Spleen (tissue), 11 donors: ENCODE measurements around the gene PALLD. TPM values are rescaled to one million over a fixed set of nuclear protein-coding genes. Genes with fewer than 3 reads are reported as not detected.
A peak's percentile ranks its signal among the peaks of the same experiment; 100 is the strongest.

ENCODE experiments used
- DNase-seq: peaks from one replicate; pipeline ENCODE4 v3.0.0-alpha.2; 2020
- H3K27ac ChIP-seq, 8 donors: fragments of 200-600 bp; sonication (generic) in 7 of 8; 1 replicate in 4 of 8; 2 replicates in 4 of 8; pipeline versions ENCODE4 v1.5.0 to v1.8.0; 2016 to 2021; ENCODE audit warnings: inconsistent platforms in 4 of 8, mild to moderate bottlenecking in 4 of 8, moderate library complexity in 1 of 8
- H3K27me3 ChIP-seq, 7 donors: fragments of 200-600 bp; sonication (generic) in 6 of 7; replicated peaks in 1 of 7; 1 replicate in 4 of 7; 2 replicates in 3 of 7; pipeline versions ENCODE4 v1.5.0 to v1.8.0; 2016 to 2021; ENCODE audit warnings: inconsistent platforms in 3 of 7, mild to moderate bottlenecking in 1 of 7
- H3K36me3 ChIP-seq, 6 donors: fragments of 200-600 bp; sonication (generic) in 5 of 6; 1 replicate in 4 of 6; 2 replicates in 2 of 6; pipeline versions ENCODE4 v1.5.0 to v1.8.0; 2016 to 2021; ENCODE audit warnings: inconsistent platforms in 2 of 6
- H3K4me1 ChIP-seq, 6 donors: fragments of 200-600 bp; sonication (generic) in 5 of 6; 1 replicate in 3 of 6; 2 replicates in 3 of 6; pipeline versions ENCODE4 v1.5.0 to v1.8.0; 2016 to 2021; ENCODE audit warnings: inconsistent platforms in 3 of 6
- H3K4me3 ChIP-seq, 8 donors: fragments of 200-600 bp; sonication (generic) in 7 of 8; 1 replicate in 4 of 8; 2 replicates in 4 of 8; pipeline versions ENCODE4 v1.5.0 to v1.8.0; 2016 to 2021; ENCODE audit warnings: inconsistent platforms in 4 of 8, mild to moderate bottlenecking in 4 of 8, moderate library complexity in 2 of 8
- H3K9me3 ChIP-seq, 8 donors: fragments of 200-600 bp; sonication (generic) in 7 of 8; 1 replicate in 4 of 8; 2 replicates in 4 of 8; pipeline versions ENCODE4 v1.5.0 to v1.8.0; 2016 to 2021; ENCODE audit warnings: inconsistent platforms in 4 of 8
- CTCF ChIP-seq, 11 experiments: fragments of 200-600 bp in 7 of 11; fragments of 450-650 bp in 4 of 11; sonication (generic) in 4 of 11; IDR thresholded peaks in 8 of 11; conservative IDR thresholded peaks in 3 of 11; 1 replicate in 7 of 11; 2 replicates in 4 of 11; pipeline versions ENCODE4 v1.4.0 to v1.8.0; 2016 to 2021; ENCODE audit warnings: antibody characterized with exemption in 11 of 11, inconsistent platforms in 4 of 11, mild to moderate bottlenecking in 1 of 11
- POLR2A ChIP-seq, 3 donors: fragments of 450-650 bp; IDR thresholded peaks; one replicate each; pipeline ENCODE4 v1.5.1; 2017; ENCODE audit warnings: antibody characterized with exemption in 3 of 3, mild to moderate bottlenecking in 1 of 3
- POLR2AphosphoS5 ChIP-seq, 3 donors: sonication (generic); formaldehyde crosslinking; IDR thresholded peaks; one replicate each; pipeline ENCODE4 v1.5.1; 2017; ENCODE audit warnings: antibody characterized with exemption in 3 of 3
- WGBS, 5 donors: extraction: QIAGEN DNeasy Blood & Tissue Kit in 3 of 5; methylation state at CpG; one replicate each; pipeline versions ENCODE4 v1.1.5 to v1.1.7; 2013 to 2018; 5-methylcytosine and 5-hydroxymethylcytosine counted together
- intact Hi-C: fragments of 100-400 bp; cut with DNase I; formaldehyde crosslinking; loops from one replicate; pipeline ENCODE4 v1.15.0; 2023; ENCODE audit warnings: low total_unique reads
- polyA plus RNA-seq, 3 donors: library from polyadenylated mRNA; stranded (reverse); fragments of 200-250 nt; gene quantifications; one replicate each; pipeline ENCODE4 v1.2.1, GENCODE V29; 2013
- total RNA-seq, 7 donors: library from RNA; depleted of rRNA in 3 of 7; stranded (reverse); fragments of >200 nt in 3 of 7; fragmentation: NEBNext Ultra II Directional in 4 of 7; extraction: Animal tissue kit (Norgen Biotek cat#: 25700) in 4 of 7; gene quantifications; one replicate each; pipeline versions ENCODE4 v1.1.0 to v1.2.1, GENCODE V29; 2016 to 2021
- donor health status: healthy with polysubstance abuse.
- donor health status: DM: no; HTN: no; CAD: no; lungs with moderate emphysema.
- donor health status: DM: no; HTN: no; CAD: no.
- donor health status: Bipolar disorder and iron deficiency.
- donor health status: healthy.
- donor health status: DM: no; HTN: no; CAD: no.
- donor health status: DM: yes; HTN: yes; CAD: no.

The PALLD gene
- total and polyA plus RNA-seq, 10 donors: 24.3 to 228 (median 142) TPM

- H3K27ac ChIP-seq: no peak overlapping the region
- H3K36me3 ChIP-seq: no peaks in the 10 kb centered on the region
- intact Hi-C loops: no loop called here
- 82 to 98% (median 92%) methylated on average over 4 of the region's 4 CpGs for WGBS, 5 donors
- no peaks in the 10 kb centered on the region for H3K27me3 ChIP-seq
- no peak overlapping the region for H3K4me3 ChIP-seq
- no peak for DNase-seq
- no peaks in the 10 kb centered on the region for H3K9me3 ChIP-seq
- H3K4me1 ChIP-seq: no peaks in the 10 kb centered on the region
- TF ChIP-seq POLR2A (IDR thresholded peaks at IDR 0.05): no peak
- TF ChIP-seq POLR2AphosphoS5 (IDR thresholded peaks at IDR 0.05): no peak
- TF ChIP-seq CTCF (IDR thresholded peaks at IDR 0.05 in 8 of 11, conservative IDR thresholded peaks at IDR 0.05 in 3 of 11): no peak
Measured at GRCh38 chr4:168531305-168531704, 34.5 kb downstream of the PALLD start.

GRCh38 chr4:168534535-168534934, 37.7 kb downstream of the PALLD start:
- H3K27ac ChIP-seq: no peak overlapping the region
- H3K36me3 ChIP-seq: no peaks in the 10 kb centered on the region
- TF ChIP-seq CTCF (IDR thresholded peaks at IDR 0.05 in 8 of 11, conservative IDR thresholded peaks at IDR 0.05 in 3 of 11) (no peak), POLR2A (IDR thresholded peaks at IDR 0.05) (no peak), POLR2AphosphoS5 (IDR thresholded peaks at IDR 0.05) (no peak)
- H3K27me3 ChIP-seq: no peaks in the 10 kb centered on the region
- H3K4me3 ChIP-seq: no peak overlapping the region
- H3K4me1 ChIP-seq: no peaks in the 10 kb centered on the region
- DNase-seq: no peak
- intact Hi-C loops: no loop called here
- WGBS, 5 donors: 76 to 98% (median 94%) methylated on average over 1 of the region's 1 CpG
- no peaks in the 10 kb centered on the region for H3K9me3 ChIP-seq

DNA sequence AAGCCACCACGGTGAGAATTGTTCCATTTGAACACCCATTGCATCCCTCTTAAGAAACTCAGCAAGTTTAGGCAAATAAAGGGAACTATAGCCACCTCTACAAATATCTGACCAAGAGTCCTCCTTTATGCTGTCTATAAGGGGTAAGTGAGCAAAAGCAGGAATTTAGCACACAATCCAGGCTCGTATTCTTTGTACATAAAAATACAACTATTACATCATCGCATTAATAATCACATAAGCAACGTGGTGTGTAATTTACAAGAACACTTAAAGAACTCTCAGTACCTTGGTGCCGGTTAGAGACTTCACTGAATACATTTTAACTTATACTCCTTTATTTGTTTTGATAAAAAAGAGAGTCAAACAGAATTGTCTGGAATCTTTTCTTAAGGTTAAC, 38.8 kb downstream of the PALLD start:
- no peak for DNase-seq
- TF ChIP-seq POLR2AphosphoS5 (IDR thresholded peaks at IDR 0.05) (no peak), CTCF (IDR thresholded peaks at IDR 0.05 in 8 of 11, conservative IDR thresholded peaks at IDR 0.05 in 3 of 11) (no peak), POLR2A (IDR thresholded peaks at IDR 0.05) (no peak)
- no peaks in the 10 kb centered on the region for H3K9me3 ChIP-seq
- no peak overlapping the region for H3K27ac ChIP-seq
- 67 to 86% (median 75%) methylated on average over 5 of the region's 5 CpGs for WGBS, 5 donors
- H3K4me3 ChIP-seq: no peak overlapping the region
- H3K27me3 ChIP-seq: no peaks in the 10 kb centered on the region
- no peaks in the 10 kb centered on the region for H3K36me3 ChIP-seq
- no peaks in the 10 kb centered on the region for H3K4me1 ChIP-seq
- intact Hi-C loops: no loop called here

GRCh38 chr4:168536448-168536847, 39.6 kb downstream of the PALLD start:
- intact Hi-C loops: no loop called here
- Histone ChIP-seq H3K36me3 (no peaks in the 10 kb centered on the region), H3K27ac (peak overlapping the region in 1 of 8 donors; percentile 17), H3K9me3 (no peaks in the 10 kb centered on the region), H3K4me1 (no peaks in the 10 kb centered on the region), H3K27me3 (no peaks in the 10 kb centered on the region), H3K4me3 (no peak overlapping the region)
- no peak for DNase-seq
- 59 to 71% (median 70%) methylated on average over 7 of the region's 7 CpGs for WGBS, 5 donors
- no peak for TF ChIP-seq POLR2A (IDR thresholded peaks at IDR 0.05)
- TF ChIP-seq CTCF (IDR thresholded peaks at IDR 0.05 in 8 of 11, conservative IDR thresholded peaks at IDR 0.05 in 3 of 11): no peak
- TF ChIP-seq POLR2AphosphoS5 (IDR thresholded peaks at IDR 0.05): no peak
